ENCODE results near the gene OR5T2. TPM values are rescaled to one million over a fixed set of nuclear protein-coding genes. Genes with fewer than 3 reads are reported as not detected.

Gene OR5T2
- total RNA-seq: not detected in 2 replicates

GRCh38 chr11:56234155-56234554, at the start of gene OR5T2:
Gene OR5T2, minus strand, starts transcription at chr11:56234255. Its CDS starts 1,193 bp downstream, at chr11:56233062.

GRCh38 chr11:56273854-56274253, 39.8 kb upstream of the OR5T2 start, which contains the start of gene OR5T1:
Gene OR5T1, plus strand, starts transcription at chr11:56274154. Its CDS starts 1,485 bp downstream, at chr11:56275639.

GRCh38 chr11:56251954-56252353, 17.9 kb upstream of the OR5T2 start, which contains the start of gene OR5T3:
Gene OR5T3, plus strand, starts transcription at chr11:56252254. Its CDS starts 0 bp downstream, at chr11:56252254.

Other genes starting within 250 kb of the OR5T2 start
- not detected in 2 replicates for gene OR5F1, start 239.6 kb downstream of the OR5T2 start, total RNA-seq
- not detected in 2 replicates for gene OR5AS1, start 206.6 kb downstream of the OR5T2 start, total RNA-seq
- gene OR8I2, start 140.9 kb downstream of the OR5T2 start, total RNA-seq: not detected in 2 replicates
- gene OR8H2, start 130.6 kb downstream of the OR5T2 start, total RNA-seq: not detected in 2 replicates
- not detected in 2 replicates for gene OR8H3, start 111.9 kb downstream of the OR5T2 start, total RNA-seq
- gene OR8J3, start 94.1 kb downstream of the OR5T2 start, total RNA-seq: not detected in 2 replicates
- not detected in 2 replicates for gene OR8K5, start 73.9 kb downstream of the OR5T2 start, total RNA-seq
- gene OR5J2, start 57.6 kb downstream of the OR5T2 start, total RNA-seq: not detected in 2 replicates
- not detected in 2 replicates for gene OR5T3, start 18.0 kb upstream of the OR5T2 start, total RNA-seq
- not detected in 2 replicates for gene OR5T1, start 39.9 kb upstream of the OR5T2 start, total RNA-seq
- not detected in 2 replicates for gene OR8H1, start 58.0 kb upstream of the OR5T2 start, total RNA-seq
- not detected in 2 replicates for gene OR8K3, start 80.9 kb upstream of the OR5T2 start, total RNA-seq
- not detected in 2 replicates for gene OR8K1, start 111.8 kb upstream of the OR5T2 start, total RNA-seq
- not detected in 2 replicates for gene OR8J1, start 120.0 kb upstream of the OR5T2 start, total RNA-seq
- gene OR8U1, start 141.4 kb upstream of the OR5T2 start, total RNA-seq: not detected in 2 replicates
- not detected in 2 replicates for gene OR5AL1, start 178.4 kb upstream of the OR5T2 start, total RNA-seq
- not detected in 2 replicates for gene OR5M3, start 239.1 kb upstream of the OR5T2 start, total RNA-seq